HEK293 (cell line): Measurements from ENCODE around the gene CWF19L1.

ENCODE experiments used
- CTCF ChIA-PET: fragments of 350-600 bp; formaldehyde crosslinking; extraction: SDS; loops from one replicate; lab custom pipeline; 2021; ENCODE audit warnings: antibody characterized with exemption; lab: Yijun Ruan, JAX
- POLR2A ChIA-PET: fragments of 300-600 bp; formaldehyde crosslinking; extraction: SDS; loops from one replicate; lab custom pipeline; 2020; ENCODE audit warnings: antibody characterized with exemption, inconsistent platforms; lab: Yijun Ruan, JAX
- H3K27ac ChIP-seq: fragments of 200-500 bp; sonication (Bioruptor generic); 2 replicates; pipeline ENCODE4 v1.5.1; 2014; ENCODE audit warnings: low read depth, low read length, control low read depth, inconsistent platforms; ENCODE audit errors: extremely low read depth
- H3K36me3 ChIP-seq, 2 experiments: fragments of 200-500 bp in 1 of 2; sonication (Bioruptor generic) in 1 of 2; 1 replicate in 1 of 2; 2 replicates in 1 of 2; pipeline ENCODE4 v1.5.1; 2014 to 2017; ENCODE audit warnings: inconsistent platforms in 2 of 2, low read length in 2 of 2; ENCODE audit not compliant: control insufficient read depth in 2 of 2, insufficient read depth in 1 of 2
- H3K4me1 ChIP-seq: fragments of 200-500 bp; sonication (Bioruptor generic); 2 replicates; pipeline ENCODE4 v1.5.1; 2014; ENCODE audit warnings: mild to moderate bottlenecking, low read length, inconsistent platforms; ENCODE audit not compliant: control insufficient read depth, insufficient read depth
- H3K4me3 ChIP-seq: 2 replicates; pipeline ENCODE4 v1.5.1; 2011; ENCODE audit warnings: low read depth, mild to moderate bottlenecking, control low read depth, low read length, moderate library complexity
- H3K9me3 ChIP-seq: fragments of 200-500 bp; sonication (Bioruptor generic); 2 replicates; pipeline ENCODE4 v1.5.1; 2014; ENCODE audit warnings: low read depth, low read length, inconsistent platforms; ENCODE audit not compliant: control insufficient read depth, insufficient read depth
- GLIS1 ChIP-seq: fragments of 450-650 bp; formaldehyde crosslinking; IDR thresholded peaks from 2 replicates; pipeline ENCODE4 v1.5.1; 2016; ENCODE audit warnings: missing biosample characterization, missing genetic modification characterization
- KLF16 ChIP-seq: fragments of 450-650 bp; formaldehyde crosslinking; IDR thresholded peaks from 2 replicates; pipeline ENCODE4 v1.5.1; 2017; ENCODE audit warnings: missing biosample characterization, missing genetic modification characterization
- MZF1 ChIP-seq: fragments of 450-650 bp; formaldehyde crosslinking; IDR thresholded peaks from 2 replicates; pipeline ENCODE4 v1.5.1; 2017; ENCODE audit warnings: missing biosample characterization, missing genetic modification characterization, borderline replicate concordance
- REPIN1 ChIP-seq: fragments of 450-650 bp; formaldehyde crosslinking; IDR thresholded peaks from 2 replicates; pipeline ENCODE4 v1.5.1; 2017; ENCODE audit warnings: missing biosample characterization, missing genetic modification characterization, low read depth
- SCRT1 ChIP-seq: fragments of 450-650 bp; formaldehyde crosslinking; IDR thresholded peaks from 2 replicates; pipeline ENCODE4 v1.5.1; 2016; ENCODE audit warnings: missing biosample characterization, missing genetic modification characterization, borderline replicate concordance
- YY2 ChIP-seq: fragments of 450-650 bp; formaldehyde crosslinking; IDR thresholded peaks from 2 replicates; pipeline ENCODE4 v1.5.1; 2016; ENCODE audit warnings: missing biosample characterization, missing genetic modification characterization
- ZBTB17 ChIP-seq: fragments of 450-650 bp; formaldehyde crosslinking; IDR thresholded peaks from 2 replicates; pipeline ENCODE4 v1.5.1; 2016; ENCODE audit warnings: missing biosample characterization, missing genetic modification characterization
- ZBTB44 ChIP-seq: fragments of 450-650 bp; IDR thresholded peaks from 2 replicates; pipeline ENCODE4 v1.5.1; 2018; ENCODE audit warnings: missing biosample characterization, mild to moderate bottlenecking, missing genetic modification characterization
- ZBTB7A ChIP-seq: fragments of 450-650 bp; formaldehyde crosslinking; IDR thresholded peaks from 2 replicates; pipeline ENCODE4 v1.5.1; 2016; ENCODE audit warnings: low read depth, missing biosample characterization, missing genetic modification characterization
- ZFHX2 ChIP-seq: fragments of 450-650 bp; formaldehyde crosslinking; conservative IDR thresholded peaks from 2 replicates; pipeline ENCODE4 v1.5.1; 2016; ENCODE audit warnings: missing biosample characterization, missing genetic modification characterization
- ZFP37 ChIP-seq: fragments of 450-650 bp; formaldehyde crosslinking; IDR thresholded peaks from 2 replicates; pipeline ENCODE4 v1.5.1; 2016; ENCODE audit warnings: missing biosample characterization, missing genetic modification characterization
- ZFP41 ChIP-seq: fragments of 450-650 bp; formaldehyde crosslinking; IDR thresholded peaks from 2 replicates; pipeline ENCODE4 v1.5.1; 2016; ENCODE audit warnings: missing biosample characterization, missing genetic modification characterization, borderline replicate concordance
- ZNF138 ChIP-seq: fragments of 450-650 bp; formaldehyde crosslinking; IDR thresholded peaks from 2 replicates; pipeline ENCODE4 v1.5.1; 2016; ENCODE audit warnings: missing biosample characterization, missing genetic modification characterization, borderline replicate concordance
- ZNF146 ChIP-seq: fragments of 450-650 bp; formaldehyde crosslinking; IDR thresholded peaks from 2 replicates; pipeline ENCODE4 v1.5.1; 2016; ENCODE audit warnings: missing biosample characterization, missing genetic modification characterization
- ZNF184 ChIP-seq: fragments of 450-650 bp; IDR thresholded peaks from 2 replicates; pipeline ENCODE4 v1.5.1; 2018; ENCODE audit warnings: missing biosample characterization, mild to moderate bottlenecking, missing genetic modification characterization
- ZNF37A ChIP-seq: fragments of 450-650 bp; IDR thresholded peaks from 2 replicates; pipeline ENCODE4 v1.5.1; 2018; ENCODE audit warnings: missing biosample characterization, missing genetic modification characterization
- ZNF488 ChIP-seq: fragments of 450-650 bp; formaldehyde crosslinking; IDR thresholded peaks from 2 replicates; pipeline ENCODE4 v1.5.1; 2016; ENCODE audit warnings: missing biosample characterization, missing genetic modification characterization
- ZNF513 ChIP-seq: fragments of 450-650 bp; IDR thresholded peaks from 2 replicates; pipeline ENCODE4 v1.5.1; 2018; ENCODE audit warnings: missing biosample characterization, missing genetic modification characterization
- ZNF518A ChIP-seq: fragments of 450-650 bp; formaldehyde crosslinking; conservative IDR thresholded peaks from 2 replicates; pipeline ENCODE4 v1.5.1; 2016; ENCODE audit warnings: low read depth, missing biosample characterization, missing genetic modification characterization
- ZNF549 ChIP-seq: fragments of 450-650 bp; IDR thresholded peaks from 2 replicates; pipeline ENCODE4 v1.5.1; 2018; ENCODE audit warnings: missing biosample characterization, missing genetic modification characterization, mild to moderate bottlenecking, inconsistent platforms, moderate library complexity
- ZNF580 ChIP-seq: fragments of 450-650 bp; formaldehyde crosslinking; IDR thresholded peaks from 2 replicates; pipeline ENCODE4 v1.5.1; 2016; ENCODE audit warnings: missing biosample characterization, missing genetic modification characterization
- ZNF621 ChIP-seq: fragments of 450-650 bp; formaldehyde crosslinking; IDR thresholded peaks from 2 replicates; pipeline ENCODE4 v1.5.1; 2017; ENCODE audit warnings: missing biosample characterization, missing genetic modification characterization
- ZNF623 ChIP-seq: fragments of 450-650 bp; formaldehyde crosslinking; IDR thresholded peaks from 2 replicates; pipeline ENCODE4 v1.5.1; 2016; ENCODE audit warnings: missing biosample characterization, missing genetic modification characterization
- ZNF658 ChIP-seq: fragments of 450-650 bp; formaldehyde crosslinking; IDR thresholded peaks from 2 replicates; pipeline ENCODE4; 2016; ENCODE audit warnings: missing biosample characterization, missing genetic modification characterization
- ZNF677 ChIP-seq: fragments of 450-650 bp; IDR thresholded peaks from 2 replicates; pipeline ENCODE4 v1.5.0; 2018; ENCODE audit warnings: missing biosample characterization, mild to moderate bottlenecking, missing genetic modification characterization, moderate library complexity
- ZNF704 ChIP-seq: fragments of 450-650 bp; formaldehyde crosslinking; IDR thresholded peaks from 2 replicates; pipeline ENCODE4 v1.5.1; 2016; ENCODE audit warnings: missing biosample characterization, missing genetic modification characterization
- ZNF776 ChIP-seq: fragments of 450-650 bp; formaldehyde crosslinking; IDR thresholded peaks from 2 replicates; pipeline ENCODE4 v1.5.0; 2017; ENCODE audit warnings: missing biosample characterization, missing genetic modification characterization, borderline replicate concordance

The CWF19L1 gene

GRCh38 chr10:100186253-100187212 is 80.9 kb downstream of the CWF19L1 start:
- POLR2A ChIA-PET, result no interaction called here
- no peak for TF ChIP-seq ZBTB44 (tag by site-specific recombination)
- TF ChIP-seq ZFP41 (tag by site-specific recombination), result no peak
- no peak for TF ChIP-seq ZNF513 (tag by site-specific recombination)
- no peak for TF ChIP-seq ZNF621
- no peak for TF ChIP-seq ZNF488 (tag by site-specific recombination)
- no peak for TF ChIP-seq MZF1 (tag by site-specific recombination)
- no peak for TF ChIP-seq YY2 (tag by site-specific recombination)
- TF ChIP-seq KLF16 (tag by site-specific recombination), result no peak
- TF ChIP-seq ZNF184 (tag by site-specific recombination), result no peak
- TF ChIP-seq GLIS1, result no peak
- no peak for TF ChIP-seq ZNF776
- TF ChIP-seq SCRT1, result peak; percentile 51; the same call in 1 of the 2 replicates
- TF ChIP-seq ZNF704 (tag by site-specific recombination), result no peak
- TF ChIP-seq ZNF623 (tag by site-specific recombination), result peak; percentile 7; the same call in 1 of the 2 replicates
- peak; percentile 52 for TF ChIP-seq ZFHX2 (tag by site-specific recombination)
- no peak for TF ChIP-seq ZNF37A (tag by site-specific recombination)
- no peak for TF ChIP-seq ZNF138
- no peak for TF ChIP-seq ZNF518A
- no peak for TF ChIP-seq ZNF677 (tag by site-specific recombination)
- no peak; the same call in 1 of the 2 replicates for TF ChIP-seq ZFP37 (tag by site-specific recombination)
- TF ChIP-seq ZBTB17 (tag by site-specific recombination), result no peak; the same call in 1 of the 2 replicates
- TF ChIP-seq ZNF658 (tag by site-specific recombination), result no peak
- TF ChIP-seq REPIN1 (tag by site-specific recombination), result no peak
- TF ChIP-seq ZNF146 (tag by site-specific recombination), result no peak
- no peak; the same call in 1 of the 2 replicates for TF ChIP-seq ZBTB7A (tag by site-specific recombination)
- 0 out of 2 replicates have a peak, but pooled peaks have one; percentile 8 for TF ChIP-seq ZNF580 (tag by site-specific recombination)
- no peak for TF ChIP-seq ZNF549 (tag by site-specific recombination)

More at GRCh38 chr10:100186253-100187212, 80.9 kb downstream of the CWF19L1 start:
- CTCF ChIA-PET, result no interaction called here
- H3K4me3 ChIP-seq, result peak overlapping the region; percentile 76
- H3K27ac ChIP-seq, result peak overlapping the region; percentile 69
- no peaks in the 10 kb centered on the region for H3K4me1 ChIP-seq
- no peaks in the 10 kb centered on the region for H3K9me3 ChIP-seq
- H3K36me3 ChIP-seq, result peaks cover 30 to 43% of the 10 kb centered on the region in 2 experiments
